ENCODE measurements around the gene HNRNPUL2.

DNA sequence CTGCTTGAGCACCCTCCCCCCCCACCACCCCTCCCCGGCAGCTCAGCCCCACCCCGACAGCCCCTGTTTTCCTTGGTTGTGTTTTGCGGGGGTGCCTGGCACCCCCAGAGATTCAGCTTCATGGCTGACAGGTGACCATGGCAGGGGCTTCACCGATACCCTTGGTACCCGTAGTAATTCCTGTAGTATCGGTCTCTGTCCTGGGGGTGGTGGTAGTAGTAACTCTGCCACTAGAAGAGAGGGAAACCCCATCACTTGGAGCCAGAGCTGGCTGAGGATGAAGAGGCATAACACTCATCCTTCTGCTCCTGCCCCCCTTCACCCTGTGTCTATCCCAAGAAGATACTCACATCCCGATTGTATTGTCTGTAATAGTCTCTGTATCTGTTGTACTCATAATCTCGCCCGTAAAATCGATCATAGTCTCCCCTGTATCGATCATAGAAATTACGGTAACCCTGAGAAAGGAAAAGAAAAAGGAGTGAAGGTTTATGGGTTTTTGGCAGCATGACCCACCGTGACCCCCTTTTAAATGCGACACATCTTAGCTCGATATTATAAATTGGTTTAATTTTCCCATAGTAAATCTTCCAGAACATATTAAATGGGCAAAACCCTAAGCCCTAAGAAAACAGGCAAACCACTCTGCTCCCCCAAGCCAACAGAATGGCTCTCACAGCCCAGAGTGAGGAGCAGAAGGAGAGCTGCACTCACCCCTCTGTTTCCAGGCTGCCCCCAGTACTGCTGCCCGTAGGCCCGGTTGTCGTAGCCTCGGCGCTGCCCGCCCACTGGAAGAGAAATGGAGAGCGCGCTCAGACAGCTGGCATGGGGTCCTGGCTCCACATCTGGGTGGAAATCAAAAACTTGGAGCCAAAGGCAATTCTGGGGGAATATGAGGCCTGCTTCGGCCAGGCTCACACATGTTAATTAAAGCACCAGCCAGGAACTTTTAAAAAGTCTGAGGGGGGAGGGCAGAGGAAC, 11.8 kb downstream of the HNRNPUL2 start:
- TF ChIP-seq, protein P1, sequence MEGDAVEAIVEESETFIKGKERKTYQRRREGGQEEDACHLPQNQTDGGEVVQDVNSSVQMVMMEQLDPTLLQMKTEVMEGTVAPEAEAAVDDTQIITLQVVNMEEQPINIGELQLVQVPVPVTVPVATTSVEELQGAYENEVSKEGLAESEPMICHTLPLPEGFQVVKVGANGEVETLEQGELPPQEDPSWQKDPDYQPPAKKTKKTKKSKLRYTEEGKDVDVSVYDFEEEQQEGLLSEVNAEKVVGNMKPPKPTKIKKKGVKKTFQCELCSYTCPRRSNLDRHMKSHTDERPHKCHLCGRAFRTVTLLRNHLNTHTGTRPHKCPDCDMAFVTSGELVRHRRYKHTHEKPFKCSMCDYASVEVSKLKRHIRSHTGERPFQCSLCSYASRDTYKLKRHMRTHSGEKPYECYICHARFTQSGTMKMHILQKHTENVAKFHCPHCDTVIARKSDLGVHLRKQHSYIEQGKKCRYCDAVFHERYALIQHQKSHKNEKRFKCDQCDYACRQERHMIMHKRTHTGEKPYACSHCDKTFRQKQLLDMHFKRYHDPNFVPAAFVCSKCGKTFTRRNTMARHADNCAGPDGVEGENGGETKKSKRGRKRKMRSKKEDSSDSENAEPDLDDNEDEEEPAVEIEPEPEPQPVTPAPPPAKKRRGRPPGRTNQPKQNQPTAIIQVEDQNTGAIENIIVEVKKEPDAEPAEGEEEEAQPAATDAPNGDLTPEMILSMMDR (IDR thresholded peaks at IDR 0.05; ENCODE audit: insufficient read depth, low read length, poor library complexity, severe bottlenecking): no peak
- TF ChIP-seq EZH2phosphoT487 (conservative IDR thresholded peaks at IDR 0.05; ENCODE audit: low read length): no peak

Measured in SU-DHL-6 (cell line).